Measurements from ENCODE around the gene ZBTB47. TPM values are rescaled to one million over a fixed set of nuclear protein-coding genes. Genes with fewer than 3 reads are reported as not detected.

Gene ZBTB47
- polyA plus RNA-seq, 1 donor from 2014 or later = 4.8 TPM

- Histone ChIP-seq H3K36me3 (ENCODE audit: insufficient read depth, low read length) (no peaks in the 10 kb centered on the region), H3K79me2 (replicated peaks; ENCODE audit: insufficient read depth, low read length) (no peaks in the 10 kb centered on the region), H3K9me3 (ENCODE audit: low read length) (no peaks in the 10 kb centered on the region), H3K4me3 (ENCODE audit: low read length) (no peak overlapping the region), H3K4me2 (ENCODE audit: low read length) (no peak overlapping the region), H3K27ac (ENCODE audit: low read length) (no peak overlapping the region), H4K20me1 (ENCODE audit: insufficient read depth) (no peaks in the 10 kb centered on the region), H3K27me3 (ENCODE audit: insufficient read depth, low read depth, low read length) (no peaks in the 10 kb centered on the region), H3F3A (ENCODE audit: insufficient read depth, low read length, poor library complexity, severe bottlenecking) (no peaks in the 10 kb centered on the region), H2AFZ (ENCODE audit: low read depth, low read length) (no peak overlapping the region), H3K9me2 (ENCODE audit: insufficient read depth, low read length) (no peaks in the 10 kb centered on the region), H3K9ac (ENCODE audit: low read length) (no peak overlapping the region)
- no peak for TF ChIP-seq REST (IDR thresholded peaks at IDR 0.05; ENCODE audit: borderline replicate concordance)
- no peak for TF ChIP-seq MXI1 (conservative IDR thresholded peaks at IDR 0.05; ENCODE audit: poor library complexity, severe bottlenecking)
- TF ChIP-seq TAF1 (IDR thresholded peaks at IDR 0.05; ENCODE audit: low read depth) = no peak
- TF ChIP-seq SMC3 (conservative IDR thresholded peaks at IDR 0.05; ENCODE audit: poor library complexity) = no peak
- no peak for TF ChIP-seq EZH2 (IDR thresholded peaks at IDR 0.05; ENCODE audit: borderline replicate concordance, insufficient read depth, low read length, poor library complexity, severe bottlenecking)
- no peak for TF ChIP-seq EP300 (conservative IDR thresholded peaks at IDR 0.05; ENCODE audit: poor library complexity, severe bottlenecking)
- TF ChIP-seq, protein P1, sequence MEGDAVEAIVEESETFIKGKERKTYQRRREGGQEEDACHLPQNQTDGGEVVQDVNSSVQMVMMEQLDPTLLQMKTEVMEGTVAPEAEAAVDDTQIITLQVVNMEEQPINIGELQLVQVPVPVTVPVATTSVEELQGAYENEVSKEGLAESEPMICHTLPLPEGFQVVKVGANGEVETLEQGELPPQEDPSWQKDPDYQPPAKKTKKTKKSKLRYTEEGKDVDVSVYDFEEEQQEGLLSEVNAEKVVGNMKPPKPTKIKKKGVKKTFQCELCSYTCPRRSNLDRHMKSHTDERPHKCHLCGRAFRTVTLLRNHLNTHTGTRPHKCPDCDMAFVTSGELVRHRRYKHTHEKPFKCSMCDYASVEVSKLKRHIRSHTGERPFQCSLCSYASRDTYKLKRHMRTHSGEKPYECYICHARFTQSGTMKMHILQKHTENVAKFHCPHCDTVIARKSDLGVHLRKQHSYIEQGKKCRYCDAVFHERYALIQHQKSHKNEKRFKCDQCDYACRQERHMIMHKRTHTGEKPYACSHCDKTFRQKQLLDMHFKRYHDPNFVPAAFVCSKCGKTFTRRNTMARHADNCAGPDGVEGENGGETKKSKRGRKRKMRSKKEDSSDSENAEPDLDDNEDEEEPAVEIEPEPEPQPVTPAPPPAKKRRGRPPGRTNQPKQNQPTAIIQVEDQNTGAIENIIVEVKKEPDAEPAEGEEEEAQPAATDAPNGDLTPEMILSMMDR (IDR thresholded peaks at IDR 0.05; ENCODE audit: poor library complexity, severe bottlenecking) = no peak
- no peak for TF ChIP-seq POLR2AphosphoS5 (IDR thresholded peaks at IDR 0.05)
- no peak for TF ChIP-seq RAD21 (conservative IDR thresholded peaks at IDR 0.05)
These were observed 17.2 kb downstream of the ZBTB47 start for GRCh38 chr3:42670670-42671069.

DNA sequence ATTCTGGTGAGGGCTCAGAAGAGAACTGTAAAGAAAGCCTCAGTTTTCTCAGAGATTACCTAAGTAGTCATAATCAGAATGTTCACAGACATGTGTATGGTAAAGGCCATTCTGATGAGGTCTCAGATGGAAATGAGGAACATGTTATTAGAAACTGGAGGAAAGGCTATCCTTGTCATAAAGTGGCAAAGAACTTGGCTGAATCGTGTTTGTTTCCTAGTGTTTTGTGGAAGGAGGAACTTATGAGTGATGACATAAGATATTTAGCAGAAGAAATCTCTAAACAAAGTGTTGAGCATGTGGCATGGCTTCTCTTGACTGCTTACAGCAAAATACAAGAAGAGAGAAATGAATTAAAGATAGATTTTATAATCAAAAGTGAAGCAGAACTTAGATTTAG, 19.0 kb downstream of the ZBTB47 start:
- Histone ChIP-seq H3K27ac (ENCODE audit: low read length) (no peak overlapping the region), H3K4me2 (ENCODE audit: low read length) (no peak overlapping the region), H3K9ac (ENCODE audit: low read length) (no peak overlapping the region), H4K20me1 (ENCODE audit: insufficient read depth) (no peaks in the 10 kb centered on the region), H3K36me3 (ENCODE audit: insufficient read depth, low read length) (no peaks in the 10 kb centered on the region), H3K9me2 (ENCODE audit: insufficient read depth, low read length) (no peaks in the 10 kb centered on the region), H3K9me3 (ENCODE audit: low read length) (no peaks in the 10 kb centered on the region), H2AFZ (ENCODE audit: low read depth, low read length) (no peak overlapping the region), H3K4me3 (ENCODE audit: low read length) (no peak overlapping the region), H3K27me3 (ENCODE audit: insufficient read depth, low read depth, low read length) (no peaks in the 10 kb centered on the region), H3K79me2 (replicated peaks; ENCODE audit: insufficient read depth, low read length) (no peaks in the 10 kb centered on the region), H3F3A (ENCODE audit: insufficient read depth, low read length, poor library complexity, severe bottlenecking) (no peaks in the 10 kb centered on the region)
- TF ChIP-seq EZH2 (IDR thresholded peaks at IDR 0.05; ENCODE audit: borderline replicate concordance, insufficient read depth, low read length, poor library complexity, severe bottlenecking) (no peak), TAF1 (IDR thresholded peaks at IDR 0.05; ENCODE audit: low read depth) (no peak), EP300 (conservative IDR thresholded peaks at IDR 0.05; ENCODE audit: poor library complexity, severe bottlenecking) (no peak), REST (IDR thresholded peaks at IDR 0.05; ENCODE audit: borderline replicate concordance) (no peak)
